Measurements from ENCODE around the gene POSTN.

GRCh38 chr13:37595162-37595561 lies 3.4 kb downstream of the POSTN start:
- no peak for TF ChIP-seq CTCF (IDR thresholded peaks at IDR 0.05)
- TF ChIP-seq POLR2A (IDR thresholded peaks at IDR 0.05) = no peak
- no peak for TF ChIP-seq EP300 (IDR thresholded peaks at IDR 0.05)

All from ovary (tissue), 3 donors.